ENCODE data around the gene THOC6.

THOC6 gene

GRCh38 chr16:3019594-3020246 lies 4.1 kb upstream of the THOC6 start:
- no peak overlapping the region for H3K9ac ChIP-seq (ENCODE audit: low read length)
- H3K36me3 ChIP-seq (ENCODE audit: control insufficient read depth, low read depth, low read length), result peaks cover 20% of the 10 kb centered on the region
- peak overlapping the region; percentile 99 for H3K4me3 ChIP-seq (ENCODE audit: low read length)
- peaks cover 4% of the 10 kb centered on the region for H3K27me3 ChIP-seq (ENCODE audit: control insufficient read depth, insufficient read depth, low read length)
- H3K9me3 ChIP-seq (ENCODE audit: control insufficient read depth, low read depth, low read length), result no peaks in the 10 kb centered on the region
- no peak overlapping the region for H3K27ac ChIP-seq (ENCODE audit: low read length)
- H3K4me1 ChIP-seq (ENCODE audit: control insufficient read depth, low read depth, low read length), result peaks cover 30% of the 10 kb centered on the region

GRCh38 chr16:3020247-3020603 lies 3.6 kb upstream of the THOC6 start, which contains the start of gene TNFRSF12A:
TSS of gene TNFRSF12A (plus strand) at chr16:3020368. CDS start at chr16:3020398, 30 bp downstream.
- H3K4me1 ChIP-seq (ENCODE audit: control insufficient read depth, low read depth, low read length), result peaks cover 25% of the 10 kb centered on the region
- peaks cover 15% of the 10 kb centered on the region for H3K36me3 ChIP-seq (ENCODE audit: control insufficient read depth, low read depth, low read length)
- H3K27ac ChIP-seq (ENCODE audit: low read length), result peak within 1 kb of the TSS; percentile 94
- H3K9ac ChIP-seq (ENCODE audit: low read length), result peak within 1 kb of the TSS; percentile 99
- H3K27me3 ChIP-seq (ENCODE audit: control insufficient read depth, insufficient read depth, low read length), result peaks cover 4% of the 10 kb centered on the region
- peak within 1 kb of the TSS; percentile 99 for H3K4me3 ChIP-seq (ENCODE audit: low read length)
- H3K9me3 ChIP-seq (ENCODE audit: control insufficient read depth, low read depth, low read length), result no peaks in the 10 kb centered on the region

GRCh38 chr16:3020604-3021448 lies 3.0 kb upstream of the THOC6 start:
- Histone ChIP-seq H3K9ac (ENCODE audit: low read length) (peak overlapping the region; percentile 99), H3K27ac (ENCODE audit: low read length) (peak overlapping the region; percentile 94), H3K27me3 (ENCODE audit: control insufficient read depth, insufficient read depth, low read length) (peaks cover 4% of the 10 kb centered on the region)

GRCh38 chr16:3021449-3022207 lies 2.2 kb upstream of the THOC6 start:
- H3K27me3 ChIP-seq (ENCODE audit: control insufficient read depth, insufficient read depth, low read length), result peaks cover 4% of the 10 kb centered on the region
- peaks cover 15% of the 10 kb centered on the region for H3K36me3 ChIP-seq (ENCODE audit: control insufficient read depth, low read depth, low read length)
- peak overlapping the region; percentile 99 for H3K9ac ChIP-seq (ENCODE audit: low read length)
- H3K27ac ChIP-seq (ENCODE audit: low read length), result peak overlapping the region; percentile 83
- H3K4me3 ChIP-seq (ENCODE audit: low read length), result peak overlapping the region; percentile 99
- peaks cover 18% of the 10 kb centered on the region for H3K4me1 ChIP-seq (ENCODE audit: control insufficient read depth, low read depth, low read length)
- no peaks in the 10 kb centered on the region for H3K9me3 ChIP-seq (ENCODE audit: control insufficient read depth, low read depth, low read length)

More at GRCh38 chr16:3020604-3021448, 3.0 kb upstream of the THOC6 start:
- peak overlapping the region; percentile 99 for H3K4me3 ChIP-seq (ENCODE audit: low read length)
- H3K36me3 ChIP-seq (ENCODE audit: control insufficient read depth, low read depth, low read length), result peaks cover 12% of the 10 kb centered on the region
- peaks cover 22% of the 10 kb centered on the region for H3K4me1 ChIP-seq (ENCODE audit: control insufficient read depth, low read depth, low read length)
- H3K9me3 ChIP-seq (ENCODE audit: control insufficient read depth, low read depth, low read length), result no peaks in the 10 kb centered on the region

- H3K4me3 ChIP-seq (ENCODE audit: low read length), result peak overlapping the region; percentile 99
- H3K36me3 ChIP-seq (ENCODE audit: control insufficient read depth, low read depth, low read length), result peaks cover 21% of the 10 kb centered on the region
- peaks cover 18% of the 10 kb centered on the region for H3K4me1 ChIP-seq (ENCODE audit: control insufficient read depth, low read depth, low read length)
- H3K27ac ChIP-seq (ENCODE audit: low read length), result peak overlapping the region; percentile 83
- peak overlapping the region; percentile 88 for H3K9ac ChIP-seq (ENCODE audit: low read length)
- no peaks in the 10 kb centered on the region for H3K9me3 ChIP-seq (ENCODE audit: control insufficient read depth, low read depth, low read length)
- peaks cover 4% of the 10 kb centered on the region for H3K27me3 ChIP-seq (ENCODE audit: control insufficient read depth, insufficient read depth, low read length)
These were observed 1.6 kb upstream of the THOC6 start for GRCh38 chr16:3022208-3022683.

GRCh38 chr16:3022684-3023414 lies 986 bp upstream of the THOC6 start:
- Histone ChIP-seq H3K9ac (ENCODE audit: low read length) (peak overlapping the region; percentile 88), H3K36me3 (ENCODE audit: control insufficient read depth, low read depth, low read length) (peaks cover 23% of the 10 kb centered on the region), H3K4me3 (ENCODE audit: low read length) (peak overlapping the region; percentile 99), H3K9me3 (ENCODE audit: control insufficient read depth, low read depth, low read length) (no peaks in the 10 kb centered on the region), H3K27me3 (ENCODE audit: control insufficient read depth, insufficient read depth, low read length) (peaks cover 4% of the 10 kb centered on the region), H3K27ac (ENCODE audit: low read length) (peak overlapping the region; percentile 48), H3K4me1 (ENCODE audit: control insufficient read depth, low read depth, low read length) (peaks cover 20% of the 10 kb centered on the region)

GRCh38 chr16:3023415-3023668 lies 493 bp upstream of the THOC6 start:
- Histone ChIP-seq H3K4me3 (ENCODE audit: low read length) (peak overlapping the region; percentile 99), H3K4me1 (ENCODE audit: control insufficient read depth, low read depth, low read length) (peaks cover 19% of the 10 kb centered on the region), H3K9ac (ENCODE audit: low read length) (peak overlapping the region; percentile 88), H3K27ac (ENCODE audit: low read length) (no peak overlapping the region), H3K27me3 (ENCODE audit: control insufficient read depth, insufficient read depth, low read length) (peaks cover 3% of the 10 kb centered on the region), H3K9me3 (ENCODE audit: control insufficient read depth, low read depth, low read length) (no peaks in the 10 kb centered on the region), H3K36me3 (ENCODE audit: control insufficient read depth, low read depth, low read length) (peaks cover 23% of the 10 kb centered on the region)

GRCh38 chr16:3025032-3026002 lies 1.5 kb downstream of the THOC6 start:
- Histone ChIP-seq H3K27me3 (ENCODE audit: control insufficient read depth, insufficient read depth, low read length) (no peaks in the 10 kb centered on the region), H3K9me3 (ENCODE audit: control insufficient read depth, low read depth, low read length) (no peaks in the 10 kb centered on the region), H3K27ac (ENCODE audit: low read length) (no peak overlapping the region), H3K9ac (ENCODE audit: low read length) (no peak overlapping the region), H3K4me3 (ENCODE audit: low read length) (no peak overlapping the region), H3K4me1 (ENCODE audit: control insufficient read depth, low read depth, low read length) (peaks cover 17% of the 10 kb centered on the region), H3K36me3 (ENCODE audit: control insufficient read depth, low read depth, low read length) (peaks cover 23% of the 10 kb centered on the region)

GRCh38 chr16:3026003-3026378 lies 2.2 kb downstream of the THOC6 start:
- no peak overlapping the region for H3K27ac ChIP-seq (ENCODE audit: low read length)
- peaks cover 23% of the 10 kb centered on the region for H3K36me3 ChIP-seq (ENCODE audit: control insufficient read depth, low read depth, low read length)
- H3K27me3 ChIP-seq (ENCODE audit: control insufficient read depth, insufficient read depth, low read length), result no peaks in the 10 kb centered on the region
- H3K4me3 ChIP-seq (ENCODE audit: low read length), result no peak overlapping the region
- no peak overlapping the region for H3K9ac ChIP-seq (ENCODE audit: low read length)
- no peaks in the 10 kb centered on the region for H3K9me3 ChIP-seq (ENCODE audit: control insufficient read depth, low read depth, low read length)
- peaks cover 17% of the 10 kb centered on the region for H3K4me1 ChIP-seq (ENCODE audit: control insufficient read depth, low read depth, low read length)

Data from iPS-18a (cell line).